MCF 10A (cell line): Measurements from ENCODE around the gene PDZRN3. TPM values are rescaled to one million over a fixed set of nuclear protein-coding genes. Genes with fewer than 3 reads are reported as not detected.

Experiments used
- BruUV-seq: library from RNA; stranded (reverse); fragments of 400-500 nt; replicated peaks from 2 replicates; lab custom pipeline; 2021; lab: Mats Ljungman, UMichigan
- CTCF ChIA-PET: fragments of 300-600 bp; sonication (Branson Sonifier 250); formaldehyde crosslinking; extraction: SDS; loops from one replicate; lab custom pipeline; 2021; ENCODE audit warnings: antibody characterized with exemption, inconsistent platforms; lab: Yijun Ruan, JAX
- POLR2A ChIA-PET: fragments of 300-600, 350-650 bp; sonication (Branson Sonifier 250); formaldehyde crosslinking; extraction: SDS; loops from one replicate; lab custom pipeline; 2020; ENCODE audit warnings: antibody characterized with exemption, inconsistent platforms; lab: Yijun Ruan, JAX
- DNase-seq: peaks from one replicate; pipeline ENCODE4 v3.0.0-alpha.2; 2018; ENCODE audit not compliant: unreplicated experiment
- H3K27ac Mint-ChIP-seq: one replicate; pipeline ENCODE4 v1.8.0; 2022; ENCODE audit warnings: mild to moderate bottlenecking, low read depth, mixed read lengths; ENCODE audit not compliant: unreplicated experiment
- H3K27me3 Mint-ChIP-seq: one replicate; pipeline ENCODE4 v1.8.0; 2022; ENCODE audit warnings: mixed read lengths; ENCODE audit not compliant: insufficient read depth, unreplicated experiment
- H3K36me3 Mint-ChIP-seq: one replicate; pipeline ENCODE4 v1.8.0; 2022; ENCODE audit warnings: mild to moderate bottlenecking, moderate library complexity, mixed read lengths; ENCODE audit not compliant: insufficient read depth, unreplicated experiment
- H3K4me1 Mint-ChIP-seq: one replicate; pipeline ENCODE4 v1.8.0; 2022; ENCODE audit warnings: mixed read lengths; ENCODE audit not compliant: insufficient read depth, unreplicated experiment
- H3K4me3 Mint-ChIP-seq: one replicate; pipeline ENCODE4 v1.8.0; 2022; ENCODE audit warnings: mild to moderate bottlenecking, moderate library complexity, mixed read lengths; ENCODE audit not compliant: unreplicated experiment
- H3K9me3 Mint-ChIP-seq: one replicate; pipeline ENCODE4 v1.8.0; 2022; ENCODE audit warnings: mixed read lengths; ENCODE audit not compliant: unreplicated experiment
- CTCF ChIP-seq: fragments of 200-600 bp; IDR thresholded peaks from one replicate; pipeline ENCODE4 v1.8.0; 2022; ENCODE audit warnings: antibody characterized with exemption, mild to moderate bottlenecking; ENCODE audit not compliant: unreplicated experiment
- intact Hi-C: fragments of 100-400 bp; cut with micrococcal nuclease; formaldehyde crosslinking; loops from 2 replicates; pipeline ENCODE4 v1.14.1; 2022
- total RNA-seq: library from RNA; stranded (reverse); gene quantifications from 2 replicates; pipeline ENCODE4 v1.2.3, GENCODE V29; 2022

PDZRN3 gene
- total RNA-seq, 1 experiment from 2014 or later, result not detected

GRCh38 chr3:73478858-73479257, 145.9 kb downstream of the PDZRN3 start:
- H3K4me1 Mint-ChIP-seq, result peaks cover 5% of the 10 kb centered on the region
- no peaks in the 10 kb centered on the region for H3K36me3 Mint-ChIP-seq
- POLR2A ChIA-PET, result no interaction called here
- DNase-seq, result no peak
- H3K27ac Mint-ChIP-seq, result no peak overlapping the region
- no TSS peak for BruUV-seq
- intact Hi-C loops, result no loop called here
- CTCF ChIA-PET, result no interaction called here
- H3K9me3 Mint-ChIP-seq, result no peaks in the 10 kb centered on the region
- TF ChIP-seq CTCF, result no peak
- H3K27me3 Mint-ChIP-seq, result no peaks in the 10 kb centered on the region
- H3K4me3 Mint-ChIP-seq, result no peak overlapping the region

- BruUV-seq, result no TSS peak
- ChIA-PET CTCF (interaction anchor here (0.5 to 1.4 kb wide), 2 partner anchors 27 to 625 kb away, joined by 3 to 5 read pairs; no protein-coding TSS in a partner anchor), POLR2A (no interaction called here)
- H3K4me1 Mint-ChIP-seq, result peaks cover 5% of the 10 kb centered on the region
- intact Hi-C loops, result no loop called here
- H3K27me3 Mint-ChIP-seq, result no peaks in the 10 kb centered on the region
- no peak for TF ChIP-seq CTCF
- no peak overlapping the region for H3K27ac Mint-ChIP-seq
- no peak for DNase-seq
- no peaks in the 10 kb centered on the region for H3K36me3 Mint-ChIP-seq
- H3K9me3 Mint-ChIP-seq, result no peaks in the 10 kb centered on the region
- H3K4me3 Mint-ChIP-seq, result no peak overlapping the region
Observed at GRCh38 chr3:73475717-73476116, 149.0 kb downstream of the PDZRN3 start.

GRCh38 chr3:73475175-73475574, 149.6 kb downstream of the PDZRN3 start:
- Mint-ChIP-seq H3K4me1 (peaks cover under 1% of the 10 kb centered on the region), H3K9me3 (no peaks in the 10 kb centered on the region), H3K4me3 (no peak overlapping the region), H3K36me3 (no peaks in the 10 kb centered on the region), H3K27me3 (no peaks in the 10 kb centered on the region), H3K27ac (no peak overlapping the region)
- ChIA-PET CTCF (interaction anchor here (0.6 to 1.4 kb wide), 4 partner anchors 20 to 206 kb away, joined by 3 to 5 read pairs (median 3); no protein-coding TSS in a partner anchor), POLR2A (no interaction called here)
- TF ChIP-seq CTCF, result no peak
- BruUV-seq, result no TSS peak
- intact Hi-C loops, result no loop called here
- DNase-seq, result no peak

GRCh38 chr3:73474619-73475018, 150.1 kb downstream of the PDZRN3 start:
- no peaks in the 10 kb centered on the region for H3K9me3 Mint-ChIP-seq
- H3K27ac Mint-ChIP-seq, result no peak overlapping the region
- intact Hi-C loops, result no loop called here
- CTCF ChIA-PET, result interaction anchor here (0.6 to 1.2 kb wide), 3 partner anchors 20 to 207 kb away, joined by 3 read pairs; no protein-coding TSS in a partner anchor
- no TSS peak for BruUV-seq
- no peak for DNase-seq
- no peak overlapping the region for H3K4me3 Mint-ChIP-seq
- TF ChIP-seq CTCF, result no peak
- no peaks in the 10 kb centered on the region for H3K36me3 Mint-ChIP-seq
- H3K27me3 Mint-ChIP-seq, result no peaks in the 10 kb centered on the region
- no peaks in the 10 kb centered on the region for H3K4me1 Mint-ChIP-seq
- POLR2A ChIA-PET, result no interaction called here
